WTC11 (cell line): ENCODE measurements around the gene BACH2. TPM values are rescaled to one million over a fixed set of nuclear protein-coding genes. Genes with fewer than 3 reads are reported as not detected.
A peak's percentile ranks its signal among the peaks of the same experiment; 100 is the strongest.

Experiments
- ATAC-seq: fragments of 200-7000 bp; cut with Tn5 transposase; 2 replicates; pipeline ENCODE4 v1.10.0; 2021; ENCODE audit warnings: mild to moderate bottlenecking, moderate library complexity
- CTCF ChIA-PET: fragments of 300-600 bp; sonication (Branson Sonifier 250); formaldehyde crosslinking; loops from one replicate; lab custom pipeline; 2021; ENCODE audit warnings: antibody characterized with exemption; lab: Charles Lee
- POLR2A ChIA-PET: fragments of 350-600 bp; sonication (Branson Sonifier 250); formaldehyde crosslinking; loops from one replicate; lab custom pipeline; 2021; ENCODE audit warnings: antibody characterized with exemption; lab: Charles Lee
- DNase-seq: peaks from one replicate; pipeline ENCODE4 v3.0.0; 2021; ENCODE audit warnings: low spot score
- H3K27ac Mint-ChIP-seq: 2 replicates; pipeline ENCODE4 v1.8.0; 2021; ENCODE audit warnings: mixed read lengths
- H3K27me3 Mint-ChIP-seq: 2 replicates; pipeline ENCODE4 v1.8.0; 2021; ENCODE audit warnings: low read depth, mild to moderate bottlenecking, moderate library complexity, mixed read lengths
- H3K36me3 Mint-ChIP-seq: 2 replicates; pipeline ENCODE4 v1.8.0; 2021; ENCODE audit warnings: mixed read lengths
- H3K4me1 Mint-ChIP-seq: 2 replicates; pipeline ENCODE4 v1.8.0; 2022; ENCODE audit warnings: mixed read lengths
- H3K4me3 Mint-ChIP-seq: 2 replicates; pipeline ENCODE4 v1.8.0; 2021; ENCODE audit warnings: mild to moderate bottlenecking, moderate library complexity, mixed read lengths
- H3K9me3 Mint-ChIP-seq: 2 replicates; pipeline ENCODE4 v1.8.0; 2021; ENCODE audit warnings: mixed read lengths
- CREB1 ChIP-seq: sonication (generic); formaldehyde crosslinking; IDR thresholded peaks from 2 replicates; pipeline ENCODE4 v1.8.0; 2023; ENCODE audit warnings: mild to moderate bottlenecking, missing genetic modification reagents
- CTCF ChIP-seq: fragments of 200-600 bp; IDR thresholded peaks from 2 replicates; pipeline ENCODE4 v1.8.0; 2022; ENCODE audit warnings: antibody characterized with exemption
- FOXJ3 ChIP-seq: sonication (generic); formaldehyde crosslinking; IDR thresholded peaks from 2 replicates; pipeline ENCODE4 v1.9.0; 2021; ENCODE audit warnings: missing genetic modification reagents, mild to moderate bottlenecking, borderline replicate concordance
- IRF2 ChIP-seq: sonication (generic); formaldehyde crosslinking; IDR thresholded peaks from 2 replicates; pipeline ENCODE4 v1.8.0; 2022; ENCODE audit warnings: low read depth, missing genetic modification reagents, borderline replicate concordance
- KAT7 ChIP-seq: sonication (generic); formaldehyde crosslinking; IDR thresholded peaks from 2 replicates; pipeline ENCODE4 v1.8.1; 2023; ENCODE audit warnings: missing genetic modification reagents, mild to moderate bottlenecking, borderline replicate concordance
- MYBL2 ChIP-seq: sonication (generic); formaldehyde crosslinking; IDR thresholded peaks from 2 replicates; pipeline ENCODE4 v1.8.1; 2023; ENCODE audit warnings: mild to moderate bottlenecking, moderate library complexity, missing genetic modification reagents
- NFATC4 ChIP-seq: fragments of 250-450 bp; sonication (Bioruptor Pico); IDR thresholded peaks from 2 replicates; pipeline ENCODE4 v1.9.0; 2021; ENCODE audit warnings: mild to moderate bottlenecking
- OVOL2 ChIP-seq: fragments of 250-450 bp; sonication (Bioruptor Pico); IDR thresholded peaks from 2 replicates; pipeline ENCODE4 v1.9.0; 2021; ENCODE audit warnings: mild to moderate bottlenecking, borderline replicate concordance
- RORB ChIP-seq: fragments of 250-450 bp; sonication (Bioruptor Pico); IDR thresholded peaks from 2 replicates; pipeline ENCODE4 v1.9.0; 2021; ENCODE audit warnings: mild to moderate bottlenecking
- SOX15 ChIP-seq: fragments of 250-450 bp; sonication (Bioruptor Pico); IDR thresholded peaks from 2 replicates; pipeline ENCODE4 v1.9.0; 2021; ENCODE audit warnings: mild to moderate bottlenecking
- STAT6 ChIP-seq: sonication (generic); formaldehyde crosslinking; conservative IDR thresholded peaks from 2 replicates; pipeline ENCODE4 v1.8.1; 2023; ENCODE audit warnings: mild to moderate bottlenecking, low read depth, missing genetic modification reagents, moderate library complexity
- TCF7 ChIP-seq: sonication (generic); formaldehyde crosslinking; IDR thresholded peaks from 2 replicates; pipeline ENCODE4 v1.8.0; 2022; ENCODE audit warnings: mild to moderate bottlenecking, low read depth, missing genetic modification reagents, moderate library complexity
- ZNF138 ChIP-seq: sonication (generic); formaldehyde crosslinking; conservative IDR thresholded peaks from 2 replicates; pipeline ENCODE4 v1.8.1; 2022; ENCODE audit warnings: mild to moderate bottlenecking, moderate library complexity, missing genetic modification reagents
- ZNF532 ChIP-seq: fragments of 250-450 bp; sonication (Bioruptor Pico); IDR thresholded peaks from 2 replicates; pipeline ENCODE4 v1.9.0; 2021; ENCODE audit warnings: mild to moderate bottlenecking, borderline replicate concordance
- ZNF671 ChIP-seq: fragments of 250-450 bp; sonication (Bioruptor Pico); IDR thresholded peaks from 2 replicates; pipeline ENCODE4 v1.8.0; 2021; ENCODE audit warnings: mild to moderate bottlenecking
- total RNA-seq: library from RNA; stranded (reverse); gene quantifications from 3 replicates; pipeline ENCODE4 v1.2.3, GENCODE V29; 2021
- TF ChIP-seq, protein P1 (sequence below): sonication (generic); formaldehyde crosslinking; IDR thresholded peaks from 2 replicates; pipeline ENCODE4 v1.8.0; 2022; ENCODE audit warnings: mild to moderate bottlenecking, missing genetic modification reagents
- TF ChIP-seq, protein P2 (sequence below): sonication (generic); formaldehyde crosslinking; IDR thresholded peaks from 2 replicates; pipeline ENCODE4 v1.8.1; 2023; ENCODE audit warnings: mild to moderate bottlenecking, missing genetic modification reagents

The BACH2 gene
- total RNA-seq, 1 experiment from 2014 or later, result 5.9 TPM

GRCh38 chr6:90230548-90231215 is 66.0 kb downstream of the BACH2 start:
- peak; percentile 74 for ATAC-seq
- Mint-ChIP-seq H3K4me3 (no peak overlapping the region), H3K9me3 (no peaks in the 10 kb centered on the region), H3K4me1 (peaks cover 22% of the 10 kb centered on the region), H3K27me3 (no peaks in the 10 kb centered on the region)
- ChIA-PET POLR2A (no interaction called here), CTCF (no interaction called here)
- TF ChIP-seq ZNF138 (no peak), OVOL2 (no peak), NFATC4 (CRISPR knock-in tag) (no peak), ZNF532 (CRISPR knock-in tag) (no peak), IRF2 (CRISPR knock-in tag) (no peak), CREB1 (CRISPR knock-in tag) (no peak), FOXJ3 (CRISPR knock-in tag) (no peak), ZNF671 (CRISPR knock-in tag) (no peak)
- TF ChIP-seq, protein P1, sequence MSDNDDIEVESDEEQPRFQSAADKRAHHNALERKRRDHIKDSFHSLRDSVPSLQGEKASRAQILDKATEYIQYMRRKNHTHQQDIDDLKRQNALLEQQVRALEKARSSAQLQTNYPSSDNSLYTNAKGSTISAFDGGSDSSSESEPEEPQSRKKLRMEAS (CRISPR knock-in tag), result no peak
- TF ChIP-seq, protein P2, sequence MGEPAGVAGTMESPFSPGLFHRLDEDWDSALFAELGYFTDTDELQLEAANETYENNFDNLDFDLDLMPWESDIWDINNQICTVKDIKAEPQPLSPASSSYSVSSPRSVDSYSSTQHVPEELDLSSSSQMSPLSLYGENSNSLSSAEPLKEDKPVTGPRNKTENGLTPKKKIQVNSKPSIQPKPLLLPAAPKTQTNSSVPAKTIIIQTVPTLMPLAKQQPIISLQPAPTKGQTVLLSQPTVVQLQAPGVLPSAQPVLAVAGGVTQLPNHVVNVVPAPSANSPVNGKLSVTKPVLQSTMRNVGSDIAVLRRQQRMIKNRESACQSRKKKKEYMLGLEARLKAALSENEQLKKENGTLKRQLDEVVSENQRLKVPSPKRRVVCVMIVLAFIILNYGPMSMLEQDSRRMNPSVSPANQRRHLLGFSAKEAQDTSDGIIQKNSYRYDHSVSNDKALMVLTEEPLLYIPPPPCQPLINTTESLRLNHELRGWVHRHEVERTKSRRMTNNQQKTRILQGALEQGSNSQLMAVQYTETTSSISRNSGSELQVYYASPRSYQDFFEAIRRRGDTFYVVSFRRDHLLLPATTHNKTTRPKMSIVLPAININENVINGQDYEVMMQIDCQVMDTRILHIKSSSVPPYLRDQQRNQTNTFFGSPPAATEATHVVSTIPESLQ (CRISPR knock-in tag), result no peak
- TF ChIP-seq, all 79 proteins: peak for 0
- Mint-ChIP-seq H3K36me3 (no peaks in the 10 kb centered on the region), H3K27ac (no peak overlapping the region)
- no peak for DNase-seq

- CTCF ChIA-PET, result no interaction called here
- no peak for ATAC-seq
These were observed 67.2 kb downstream of the BACH2 start for GRCh38 chr6:90229331-90230010.

More at GRCh38 chr6:90229331-90230010, 67.2 kb downstream of the BACH2 start:
- peaks cover 22% of the 10 kb centered on the region for H3K4me1 Mint-ChIP-seq
- no peaks in the 10 kb centered on the region for H3K27me3 Mint-ChIP-seq
- H3K36me3 Mint-ChIP-seq, result no peaks in the 10 kb centered on the region
- TF ChIP-seq MYBL2, result no peak
- no peak for TF ChIP-seq RORB (CRISPR knock-in tag)
- no peak for TF ChIP-seq ZNF671 (CRISPR knock-in tag)
- TF ChIP-seq SOX15 (CRISPR knock-in tag), result no peak
- no peak for TF ChIP-seq KAT7 (CRISPR knock-in tag)
- no peak for TF ChIP-seq TCF7 (CRISPR knock-in tag)
- no peak for TF ChIP-seq CTCF
- TF ChIP-seq STAT6 (CRISPR knock-in tag), result no peak
- TF ChIP-seq, all 79 proteins: peak for 0
- DNase-seq, result no peak
- no peak overlapping the region for H3K4me3 Mint-ChIP-seq
- no peaks in the 10 kb centered on the region for H3K9me3 Mint-ChIP-seq
- H3K27ac Mint-ChIP-seq, result no peak overlapping the region
- POLR2A ChIA-PET, result no interaction called here
